HL-60 (cell line): ENCODE data around the gene HNRNPUL1.
"Not testable (repeated sequence)": the region's sequence is repeated elsewhere in the genome, so short reads cannot be mapped to it uniquely, and the experiment has no call there.

Source experiments
- DNase-seq, 2 experiments: peaks; one replicate each; pipeline ENCODE4 v3.0.0-alpha.2; 2010 to 2020; ENCODE audit warnings: low read depth in 1 of 2, low spot score in 1 of 2
- H3K27ac ChIP-seq: fragments of 250-450 bp; sonication (Bioruptor Pico); replicated peaks from 2 replicates; pipeline ENCODE4 v1.5.1; 2020; ENCODE audit warnings: mild to moderate bottlenecking, moderate library complexity
- H3K27me3 ChIP-seq: fragments of 250-450 bp; sonication (Bioruptor Pico); 2 replicates; pipeline ENCODE4 v1.5.1; 2021; ENCODE audit warnings: mild to moderate bottlenecking, moderate library complexity; ENCODE audit not compliant: insufficient read depth, poor library complexity, severe bottlenecking
- H3K4me3 ChIP-seq: replicated peaks from 2 replicates; pipeline ENCODE4 v1.5.1; 2011; ENCODE audit warnings: mild to moderate bottlenecking, control low read depth, low read length; ENCODE audit not compliant: insufficient read depth
- CTCF ChIP-seq: IDR thresholded peaks from one replicate; pipeline ENCODE4 v1.5.1; 2011; ENCODE audit warnings: low read length, control low read depth, inconsistent platforms; ENCODE audit not compliant: insufficient read depth
- GABPA ChIP-seq: IDR thresholded peaks from 2 replicates; pipeline ENCODE4 v1.6.1; 2012; ENCODE audit warnings: low read depth
- POLR2AphosphoS5 ChIP-seq: IDR thresholded peaks from 2 replicates; pipeline ENCODE4 v1.6.1; 2012; ENCODE audit warnings: low read depth
- REST ChIP-seq: IDR thresholded peaks from 2 replicates; pipeline ENCODE4 v1.6.1; 2012; ENCODE audit warnings: low read depth; ENCODE audit not compliant: insufficient replicate concordance
- SPI1 ChIP-seq: IDR thresholded peaks from 2 replicates; pipeline ENCODE4 v1.6.1; 2012; ENCODE audit warnings: low read depth, mild to moderate bottlenecking, borderline replicate concordance

HNRNPUL1 gene

GRCh38 chr19:41228486-41228885 is 35.7 kb upstream of the HNRNPUL1 start:
- Histone ChIP-seq H3K27ac (no peak overlapping the region), H3K27me3 (peaks cover 28% of the 10 kb centered on the region), H3K4me3 (no peak overlapping the region)
- TF ChIP-seq POLR2AphosphoS5 = no peak
- no peak for TF ChIP-seq CTCF
- no peak for TF ChIP-seq REST
- TF ChIP-seq GABPA = no peak
- no peak for TF ChIP-seq SPI1
- DNase-seq = no peak

GRCh38 chr19:41229338-41229737 is 34.8 kb upstream of the HNRNPUL1 start:
- not testable (repeated sequence) for DNase-seq, H3K27ac ChIP-seq, H3K4me3 ChIP-seq
- peaks cover 28% of the 10 kb centered on the region for H3K27me3 ChIP-seq

- DNase-seq = no peak
- H3K27me3 ChIP-seq = peaks cover 26% of the 10 kb centered on the region
- TF ChIP-seq GABPA = no peak
- TF ChIP-seq CTCF = no peak
- no peak for TF ChIP-seq POLR2AphosphoS5
- no peak for TF ChIP-seq REST
- no peak for TF ChIP-seq SPI1
- H3K27ac ChIP-seq = no peak overlapping the region
- no peak overlapping the region for H3K4me3 ChIP-seq
Observed at GRCh38 chr19:41230067-41230857, 33.9 kb upstream of the HNRNPUL1 start.

GRCh38 chr19:41232686-41233085 is 31.5 kb upstream of the HNRNPUL1 start:
- Histone ChIP-seq H3K27me3 (peaks cover 6% of the 10 kb centered on the region), H3K27ac (no peak overlapping the region), H3K4me3 (no peak overlapping the region)
- TF ChIP-seq SPI1 (no peak), POLR2AphosphoS5 (no peak), CTCF (no peak), GABPA (no peak), REST (no peak)
- no peak for DNase-seq
